Natural killer cell treated with Interleukin-12 subunit alpha and Interleukin-12 subunit beta and Interleukin-15 and Interleukin-18, amount 100 ng/mL, for 72 hours (primary cell): ENCODE measurements around the gene CHTF18. TPM values are rescaled to one million over a fixed set of nuclear protein-coding genes. Genes with fewer than 3 reads are reported as not detected.
"Not testable (repeated sequence)": the region's sequence is repeated elsewhere in the genome, so short reads cannot be mapped to it uniquely, and the experiment has no call there.

Experiments
- ATAC-seq, 2 donors: fragments of 150-1000 bp; cut with Tn5 transposase in 1 of 2; sonication (Bioruptor Pico), chemical (Tn5 transposase) in 1 of 2; 2 replicates each; pipeline ENCODE4 v1.10.0; 2021
- DNase-seq: peaks from one replicate; pipeline ENCODE4 v3.0.0; 2022; ENCODE audit warnings: low spot score
- H3K27ac Mint-ChIP-seq, 2 donors: 1 replicate in 1 of 2; 2 replicates in 1 of 2; pipeline ENCODE4 v1.8.0; 2022; ENCODE audit warnings: mixed read lengths in 2 of 2, mild to moderate bottlenecking in 1 of 2, moderate library complexity in 1 of 2
- H3K27me3 Mint-ChIP-seq, 2 donors: 1 replicate in 1 of 2; 2 replicates in 1 of 2; pipeline ENCODE4 v1.8.0; 2022; ENCODE audit warnings: mixed read lengths in 2 of 2
- H3K36me3 Mint-ChIP-seq: one replicate; pipeline ENCODE4 v1.8.0; 2022; ENCODE audit warnings: mixed read lengths
- H3K4me1 Mint-ChIP-seq, 2 donors: 1 replicate in 1 of 2; 2 replicates in 1 of 2; pipeline ENCODE4 v1.8.0; 2022; ENCODE audit warnings: low read depth in 2 of 2, mixed read lengths in 2 of 2, mild to moderate bottlenecking in 1 of 2
- H3K4me3 Mint-ChIP-seq: one replicate; pipeline ENCODE4 v1.8.0; 2022; ENCODE audit warnings: mixed read lengths
- H3K9me3 Mint-ChIP-seq: 2 replicates; pipeline ENCODE4 v1.8.0; 2022; ENCODE audit warnings: mixed read lengths
- total RNA-seq, 2 donors: library from RNA; stranded (reverse); gene quantifications; one replicate each; pipeline ENCODE4 v1.2.3, GENCODE V29; 2022

The CHTF18 gene
- total RNA-seq, 2 donors from 2014 or later: 70.7 to 210 TPM

- not testable (repeated sequence) for H3K4me1 Mint-ChIP-seq, ATAC-seq, H3K9me3 Mint-ChIP-seq, DNase-seq, H3K27ac Mint-ChIP-seq, H3K4me3 Mint-ChIP-seq, H3K27me3 Mint-ChIP-seq, H3K36me3 Mint-ChIP-seq
These were observed 31.6 kb downstream of the CHTF18 start for GRCh38 chr16:820044-820408.

GRCh38 chr16:820748-821147 lies 32.3 kb downstream of the CHTF18 start:
- Mint-ChIP-seq H3K27me3 (peaks cover 0 to 7% of the 10 kb centered on the region in 2 donors), H3K36me3 (no peaks in the 10 kb centered on the region), H3K4me1 (no peaks in the 10 kb centered on the region), H3K4me3 (no peak overlapping the region), H3K27ac (no peak overlapping the region), H3K9me3 (no peaks in the 10 kb centered on the region)
- ATAC-seq (no peak), DNase-seq (no peak)

GRCh38 chr16:821751-822150 lies 33.3 kb downstream of the CHTF18 start:
- Mint-ChIP-seq H3K27me3 (peaks cover 0 to 9% of the 10 kb centered on the region in 2 donors), H3K4me1 (no peaks in the 10 kb centered on the region), H3K4me3 (no peak overlapping the region), H3K36me3 (no peaks in the 10 kb centered on the region), H3K27ac (no peak overlapping the region), H3K9me3 (no peaks in the 10 kb centered on the region)
- no peak for DNase-seq
- no peak for ATAC-seq

GRCh38 chr16:822174-822908 lies 33.9 kb downstream of the CHTF18 start:
- Mint-ChIP-seq H3K36me3 (no peaks in the 10 kb centered on the region), H3K27ac (no peak overlapping the region), H3K4me1 (no peaks in the 10 kb centered on the region), H3K9me3 (no peaks in the 10 kb centered on the region), H3K27me3 (peaks cover 0 to 9% of the 10 kb centered on the region in 2 donors), H3K4me3 (no peak overlapping the region)
- no peak for DNase-seq
- no peak for ATAC-seq

- ATAC-seq (no peak), DNase-seq (no peak)
- H3K36me3 Mint-ChIP-seq: no peaks in the 10 kb centered on the region
- peaks cover 0 to 9% of the 10 kb centered on the region in 2 donors for H3K27me3 Mint-ChIP-seq
- H3K9me3 Mint-ChIP-seq: no peaks in the 10 kb centered on the region
- no peaks in the 10 kb centered on the region for H3K4me1 Mint-ChIP-seq
- H3K27ac Mint-ChIP-seq: no peak overlapping the region
- H3K4me3 Mint-ChIP-seq: no peak overlapping the region
These were observed 34.5 kb downstream of the CHTF18 start for GRCh38 chr16:822909-823297.

- no peaks in the 10 kb centered on the region for H3K4me1 Mint-ChIP-seq
- no peak for DNase-seq
- no peaks in the 10 kb centered on the region for H3K36me3 Mint-ChIP-seq
- H3K27me3 Mint-ChIP-seq: peaks cover 0 to 9% of the 10 kb centered on the region in 2 donors
- no peak overlapping the region for H3K27ac Mint-ChIP-seq
- peak in 1 of 2 donors; percentile 20 for ATAC-seq
- H3K4me3 Mint-ChIP-seq: no peak overlapping the region
- H3K9me3 Mint-ChIP-seq: no peaks in the 10 kb centered on the region
These were observed 35.8 kb downstream of the CHTF18 start for GRCh38 chr16:824194-824593.

GRCh38 chr16:824601-825000 lies 36.2 kb downstream of the CHTF18 start:
- ATAC-seq: no peak

GRCh38 chr16:825341-826061 lies 37.1 kb downstream of the CHTF18 start:
- Mint-ChIP-seq H3K27me3 (peaks cover 0 to 13% of the 10 kb centered on the region in 2 donors), H3K36me3 (no peaks in the 10 kb centered on the region), H3K4me3 (no peak overlapping the region), H3K27ac (no peak overlapping the region), H3K9me3 (no peaks in the 10 kb centered on the region), H3K4me1 (no peaks in the 10 kb centered on the region)
- no peak for ATAC-seq
- DNase-seq: no peak

More at GRCh38 chr16:824601-825000, 36.2 kb downstream of the CHTF18 start:
- Mint-ChIP-seq H3K27ac (no peak overlapping the region), H3K4me1 (no peaks in the 10 kb centered on the region), H3K9me3 (no peaks in the 10 kb centered on the region), H3K4me3 (no peak overlapping the region), H3K36me3 (no peaks in the 10 kb centered on the region), H3K27me3 (peaks cover 0 to 9% of the 10 kb centered on the region in 2 donors)
- no peak for DNase-seq

GRCh38 chr16:827513-827912 lies 39.1 kb downstream of the CHTF18 start:
- H3K27ac Mint-ChIP-seq: no peak overlapping the region
- no peaks in the 10 kb centered on the region for H3K4me1 Mint-ChIP-seq
- H3K27me3 Mint-ChIP-seq: peaks cover 0 to 6% of the 10 kb centered on the region in 2 donors
- no peaks in the 10 kb centered on the region for H3K36me3 Mint-ChIP-seq
- DNase-seq (no peak), ATAC-seq (no peak)
- no peaks in the 10 kb centered on the region for H3K9me3 Mint-ChIP-seq
- H3K4me3 Mint-ChIP-seq: no peak overlapping the region

- no peak for DNase-seq
- no peak overlapping the region for H3K27ac Mint-ChIP-seq
- no peak overlapping the region for H3K4me3 Mint-ChIP-seq
- no peaks in the 10 kb centered on the region for H3K4me1 Mint-ChIP-seq
- ATAC-seq: no peak
- peaks cover 0 to 6% of the 10 kb centered on the region in 2 donors for H3K27me3 Mint-ChIP-seq
- H3K36me3 Mint-ChIP-seq: no peaks in the 10 kb centered on the region
- no peaks in the 10 kb centered on the region for H3K9me3 Mint-ChIP-seq
These were observed 40.5 kb downstream of the CHTF18 start for GRCh38 chr16:828891-829290.

- DNase-seq (no peak), ATAC-seq (no peak)
- no peaks in the 10 kb centered on the region for H3K36me3 Mint-ChIP-seq
- no peak overlapping the region for H3K4me3 Mint-ChIP-seq
- no peak overlapping the region for H3K27ac Mint-ChIP-seq
- peaks cover 0 to 6% of the 10 kb centered on the region in 2 donors for H3K27me3 Mint-ChIP-seq
- no peaks in the 10 kb centered on the region for H3K9me3 Mint-ChIP-seq
- no peaks in the 10 kb centered on the region for H3K4me1 Mint-ChIP-seq
These were observed 41.9 kb downstream of the CHTF18 start for GRCh38 chr16:830107-830870.

GRCh38 chr16:830871-831570 lies 42.6 kb downstream of the CHTF18 start:
- Mint-ChIP-seq H3K27ac (no peak overlapping the region), H3K4me1 (no peaks in the 10 kb centered on the region), H3K36me3 (no peaks in the 10 kb centered on the region), H3K27me3 (peaks cover 0 to 4% of the 10 kb centered on the region in 2 donors), H3K4me3 (no peak overlapping the region), H3K9me3 (no peaks in the 10 kb centered on the region)
- no peak for ATAC-seq
- no peak for DNase-seq

- peaks cover 0 to 4% of the 10 kb centered on the region in 2 donors for H3K27me3 Mint-ChIP-seq
- H3K27ac Mint-ChIP-seq: no peak overlapping the region
- H3K9me3 Mint-ChIP-seq: peaks cover 5% of the 10 kb centered on the region
- ATAC-seq: no peak
- no peak for DNase-seq
- no peak overlapping the region for H3K4me3 Mint-ChIP-seq
- peaks cover 8% of the 10 kb centered on the region for H3K36me3 Mint-ChIP-seq
- H3K4me1 Mint-ChIP-seq: no peaks in the 10 kb centered on the region
These were observed 43.4 kb downstream of the CHTF18 start for GRCh38 chr16:831571-832413.
